Keratinocyte (primary cell): Measurements from ENCODE around the gene SPATA9.

ENCODE experiments used
- EZH2 ChIP-seq: IDR thresholded peaks from one replicate; pipeline ENCODE4 v1.6.1; 2012; ENCODE audit warnings: inconsistent platforms, mild to moderate bottlenecking, low read length, moderate library complexity
- TF ChIP-seq, protein P1 (sequence below), 3 experiments: IDR thresholded peaks in 1 of 3; conservative IDR thresholded peaks in 1 of 3; optimal IDR thresholded peaks in 1 of 3; 2 replicates in 2 of 3; 3 replicates in 1 of 3; pipeline versions ENCODE3 to v1.5.1; 2011; ENCODE audit warnings: low read length in 3 of 3, mild to moderate bottlenecking in 3 of 3, moderate library complexity in 2 of 3, control low read depth in 1 of 3, inconsistent platforms in 1 of 3; ENCODE audit not compliant: insufficient read depth in 2 of 3; ENCODE audit errors: extremely low read depth in 1 of 3

DNA sequence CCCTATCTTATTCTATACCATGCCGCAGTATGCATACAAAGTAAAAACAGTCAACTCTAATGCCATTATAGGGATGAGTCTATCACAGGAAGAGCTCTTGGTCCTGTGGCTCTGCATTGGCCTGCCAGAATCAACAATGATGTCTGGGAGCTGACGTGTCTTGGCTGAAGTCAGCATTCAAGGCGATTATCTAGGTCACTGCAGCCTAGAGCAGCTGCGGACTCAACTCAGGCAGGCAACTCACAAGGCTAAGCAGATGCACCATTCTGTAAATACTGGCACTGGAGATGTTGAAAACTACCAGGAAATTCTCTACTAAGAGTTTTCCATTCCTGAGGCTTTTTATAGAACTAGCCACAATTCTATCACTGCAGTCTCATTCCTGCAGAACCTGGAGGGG is 13.3 kb downstream of the SPATA9 start:
- TF ChIP-seq, protein P1, sequence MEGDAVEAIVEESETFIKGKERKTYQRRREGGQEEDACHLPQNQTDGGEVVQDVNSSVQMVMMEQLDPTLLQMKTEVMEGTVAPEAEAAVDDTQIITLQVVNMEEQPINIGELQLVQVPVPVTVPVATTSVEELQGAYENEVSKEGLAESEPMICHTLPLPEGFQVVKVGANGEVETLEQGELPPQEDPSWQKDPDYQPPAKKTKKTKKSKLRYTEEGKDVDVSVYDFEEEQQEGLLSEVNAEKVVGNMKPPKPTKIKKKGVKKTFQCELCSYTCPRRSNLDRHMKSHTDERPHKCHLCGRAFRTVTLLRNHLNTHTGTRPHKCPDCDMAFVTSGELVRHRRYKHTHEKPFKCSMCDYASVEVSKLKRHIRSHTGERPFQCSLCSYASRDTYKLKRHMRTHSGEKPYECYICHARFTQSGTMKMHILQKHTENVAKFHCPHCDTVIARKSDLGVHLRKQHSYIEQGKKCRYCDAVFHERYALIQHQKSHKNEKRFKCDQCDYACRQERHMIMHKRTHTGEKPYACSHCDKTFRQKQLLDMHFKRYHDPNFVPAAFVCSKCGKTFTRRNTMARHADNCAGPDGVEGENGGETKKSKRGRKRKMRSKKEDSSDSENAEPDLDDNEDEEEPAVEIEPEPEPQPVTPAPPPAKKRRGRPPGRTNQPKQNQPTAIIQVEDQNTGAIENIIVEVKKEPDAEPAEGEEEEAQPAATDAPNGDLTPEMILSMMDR (optimal IDR thresholded peaks at IDR 0.05 in 1 of 3, IDR thresholded peaks at IDR 0.05 in 1 of 3, conservative IDR thresholded peaks at IDR 0.05 in 1 of 3; ENCODE audit: extremely low read depth in 1 of 3, insufficient read depth in 2 of 3, low read length in 3 of 3) = no peak
- TF ChIP-seq EZH2 = no peak
